Activated CD4-positive, CD25-positive, alpha-beta regulatory T cell treated with anti-CD3 and anti-CD28 coated beads, Interleukin-2, amount 50 U/mL, for 24 hours (primary cell): ENCODE results near the gene CREB5.

ENCODE experiments used
- ATAC-seq, 2 donors: fragments of 150-1000 bp; cut with Tn5 transposase; one replicate each; pipeline ENCODE4 v1.10.0; 2021; ENCODE audit warnings: mild to moderate bottlenecking in 1 of 2, moderate library complexity in 1 of 2

Gene CREB5

DNA sequence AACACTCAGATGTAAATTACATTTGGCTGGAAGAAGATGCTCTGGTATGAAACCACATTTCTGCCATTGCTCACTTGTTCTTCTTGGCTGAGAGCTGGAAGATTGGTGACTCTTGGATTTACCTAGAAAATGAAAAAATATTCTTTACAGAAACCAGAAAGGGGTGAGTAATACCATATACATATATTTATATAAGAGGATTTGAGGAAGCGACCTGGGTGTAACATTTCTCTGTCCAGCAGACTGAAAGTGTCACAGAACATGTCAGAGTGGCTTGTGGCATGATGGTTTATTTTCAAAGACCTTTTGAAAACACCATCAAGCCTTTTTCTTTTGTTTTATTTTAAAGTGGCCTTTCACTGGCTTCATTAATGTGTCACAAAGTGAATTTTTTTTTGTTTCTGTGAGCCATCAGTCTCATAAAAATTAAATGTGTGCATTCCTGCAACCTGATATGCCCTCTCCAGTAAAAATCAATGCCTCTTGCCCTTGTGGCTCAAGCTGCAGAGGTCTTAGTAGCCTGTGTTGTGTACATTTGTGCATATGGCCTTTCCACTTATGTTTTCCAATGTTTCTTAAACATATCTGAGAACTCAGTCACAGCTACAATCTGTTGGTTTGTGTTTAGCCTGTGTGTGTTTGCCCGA lies 23.5 kb downstream of the CREB5 start:
- no peak for ATAC-seq

DNA sequence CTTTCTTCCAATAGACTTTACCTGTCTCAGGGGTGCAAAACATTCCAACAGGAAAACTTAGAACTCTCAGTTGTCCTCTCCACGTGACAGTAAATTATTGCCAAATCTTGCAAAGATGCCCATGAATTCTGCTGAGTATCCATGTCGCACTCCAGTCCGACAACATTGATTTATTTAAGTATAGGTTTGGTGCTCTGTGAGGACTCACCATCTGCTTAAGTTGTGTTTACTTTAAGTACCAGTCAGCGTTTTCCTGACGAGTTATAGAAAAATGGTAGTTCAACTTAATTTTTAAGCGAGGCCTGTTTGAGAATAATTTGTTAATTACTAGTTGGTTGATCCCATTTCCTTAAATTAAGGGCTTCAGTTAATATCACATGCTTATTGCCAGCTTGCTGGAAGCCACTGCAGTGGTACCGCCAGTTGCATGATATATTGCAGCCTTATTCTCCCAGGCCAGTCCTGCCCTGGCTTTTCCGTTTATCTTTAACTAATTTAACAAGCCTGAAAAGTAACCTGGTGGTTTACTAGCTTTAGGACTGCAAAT lies 27.8 kb downstream of the CREB5 start:
- no peak for ATAC-seq

DNA sequence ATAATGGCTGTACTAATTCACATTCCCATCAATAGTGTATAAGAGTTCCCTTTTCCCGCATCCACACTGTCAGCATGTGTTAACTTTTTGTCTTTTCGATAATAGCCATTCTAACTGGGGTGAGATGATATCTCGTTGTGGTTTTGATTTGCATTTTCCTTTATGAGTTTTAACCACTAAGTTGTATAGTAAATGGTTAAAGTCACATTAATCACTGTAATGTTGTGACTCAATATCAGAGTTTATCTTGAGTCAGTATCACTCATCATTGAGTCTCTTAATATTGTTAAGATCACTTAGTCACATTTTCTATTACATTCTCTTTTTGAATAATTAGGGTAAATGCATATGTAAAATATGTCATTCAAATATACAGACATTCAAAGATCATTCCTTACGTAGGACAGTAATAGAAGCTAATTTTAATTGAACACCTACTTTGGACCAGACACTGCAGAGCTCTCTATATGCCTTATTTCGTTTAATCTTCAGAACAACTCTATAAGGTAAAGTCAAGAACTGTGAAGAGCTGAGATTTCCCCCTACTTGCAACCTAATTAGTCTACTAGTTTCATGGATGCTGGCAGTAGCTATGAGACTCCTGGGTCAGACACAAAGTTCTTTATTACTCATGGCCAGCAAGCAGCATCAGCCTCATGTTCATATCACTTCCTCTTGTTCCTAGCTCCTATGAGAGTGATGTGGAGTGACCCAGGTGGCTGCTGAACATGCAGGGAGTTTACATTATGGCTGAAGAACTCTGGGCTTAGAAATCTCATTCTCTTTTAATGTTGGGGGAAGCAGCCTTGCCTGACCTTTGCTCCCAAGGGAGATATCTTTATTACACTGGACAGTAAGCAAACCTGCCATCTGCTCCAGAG lies 30.5 kb downstream of the CREB5 start:
- peak; percentile 91 for ATAC-seq

DNA sequence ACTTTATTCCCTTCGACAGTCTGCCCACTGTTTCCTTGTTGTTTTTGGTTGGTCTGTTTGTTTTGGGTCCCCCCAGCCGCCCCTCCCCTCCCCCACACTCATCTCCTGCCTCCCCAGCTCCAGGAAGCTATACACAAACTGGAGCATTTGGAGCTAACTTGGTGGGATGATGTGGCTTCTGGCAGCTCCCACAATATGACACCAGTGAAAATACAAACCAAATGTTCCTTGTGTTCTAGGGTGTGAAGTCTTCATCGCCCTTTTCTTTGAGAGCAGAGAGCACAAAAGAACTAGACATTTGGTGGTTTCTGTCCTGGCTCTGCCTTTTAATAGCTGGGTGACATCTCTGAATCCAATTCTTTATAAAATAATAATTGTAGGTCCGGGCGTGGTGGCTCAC lies 33.8 kb downstream of the CREB5 start:
- ATAC-seq: no peak

DNA sequence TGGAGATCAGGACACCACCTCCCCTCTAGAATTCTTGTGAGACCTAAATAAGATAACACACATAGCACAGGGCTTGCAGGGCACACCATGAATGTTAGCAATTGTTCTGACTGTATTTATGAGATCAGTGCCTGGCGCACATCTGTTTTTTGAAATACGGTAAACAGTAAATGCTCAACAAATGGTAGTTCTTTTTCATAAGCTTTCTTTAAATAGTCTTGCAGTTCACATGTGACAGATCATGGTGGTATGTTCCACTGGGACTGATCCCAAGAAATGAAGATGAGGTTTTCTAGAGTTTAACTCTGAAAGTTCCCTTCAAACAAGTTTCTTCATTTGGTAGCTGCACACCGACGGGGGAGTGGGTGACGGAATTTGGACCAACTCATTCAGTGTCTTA lies 34.8 kb downstream of the CREB5 start:
- ATAC-seq: no peak

DNA sequence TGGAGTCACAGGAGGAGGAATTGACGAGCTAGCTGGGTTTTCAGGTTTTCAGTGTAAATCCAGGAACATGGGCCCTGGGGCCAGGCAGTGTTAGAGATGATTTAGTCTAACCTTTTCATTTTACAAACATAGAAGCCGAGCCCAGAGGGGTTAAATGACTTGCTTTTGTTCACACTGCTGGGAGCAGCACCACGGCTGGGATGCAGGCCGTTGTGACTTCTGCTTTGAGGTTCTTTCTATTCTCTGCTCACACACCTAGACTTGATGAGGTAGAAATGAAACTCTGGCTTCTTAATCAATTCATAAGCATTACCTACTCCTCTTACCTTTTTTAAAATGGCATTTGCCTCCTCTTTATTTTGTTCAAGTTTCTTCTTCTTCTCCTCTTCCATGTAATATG lies 36.4 kb downstream of the CREB5 start:
- no peak for ATAC-seq

DNA sequence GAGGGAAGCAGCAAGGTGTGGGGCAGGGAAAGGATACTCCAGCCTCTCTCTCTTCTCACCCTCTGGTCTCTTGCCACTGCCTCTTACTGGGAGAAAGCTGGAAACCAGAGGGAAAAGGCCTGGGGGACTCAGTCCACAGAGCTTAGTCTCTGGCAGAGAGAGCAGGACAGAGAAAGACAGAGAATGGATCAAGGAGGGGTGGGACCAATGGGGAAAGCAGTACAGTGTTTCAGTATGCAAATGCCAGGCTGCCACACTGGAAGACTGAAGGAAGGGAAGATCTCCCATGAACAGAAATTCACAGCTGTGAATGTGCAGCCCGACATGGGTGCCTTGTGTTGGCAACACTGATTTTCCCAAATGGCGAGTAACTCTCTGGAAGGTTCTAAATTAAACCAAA lies 40.4 kb downstream of the CREB5 start:
- ATAC-seq: no peak

DNA sequence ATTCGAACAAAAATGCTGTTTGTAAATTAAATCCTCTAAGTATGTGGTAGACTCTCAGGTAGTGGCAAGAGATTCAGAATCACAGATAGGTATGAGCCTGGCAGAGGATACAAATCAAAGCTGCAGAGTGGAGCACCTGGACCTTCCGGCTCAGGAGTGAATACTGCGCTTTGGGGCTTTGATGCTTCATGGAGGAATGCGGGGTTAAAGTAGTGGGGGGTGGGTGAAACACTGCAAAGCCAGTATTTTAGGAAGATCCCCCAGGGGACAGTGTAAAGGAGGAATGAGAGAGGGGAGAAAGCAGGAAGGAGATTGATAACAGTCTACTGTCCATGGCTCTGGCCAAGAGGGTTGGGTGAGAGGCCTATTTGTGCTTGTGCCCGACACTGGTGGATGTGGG lies 43.2 kb downstream of the CREB5 start:
- no peak for ATAC-seq

DNA sequence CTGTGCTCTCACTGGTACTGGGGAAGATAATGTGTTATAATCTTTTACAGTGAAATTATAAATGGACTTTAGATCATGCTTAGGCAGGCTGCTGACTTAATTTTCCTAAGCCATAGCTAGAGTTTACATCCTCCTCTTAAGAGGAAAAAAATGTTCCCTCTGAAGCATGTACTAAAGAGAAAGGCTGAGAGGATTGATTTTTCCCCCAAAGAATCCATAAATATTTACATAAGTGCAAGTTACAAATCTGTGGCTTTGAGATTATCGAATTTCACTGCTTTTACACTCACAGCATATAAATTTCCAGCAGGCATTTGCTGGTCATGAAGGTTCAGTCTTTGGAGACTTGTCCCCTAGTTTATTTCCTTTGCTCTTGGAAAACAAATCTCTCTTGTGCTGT lies 43.7 kb downstream of the CREB5 start:
- ATAC-seq: no peak

DNA sequence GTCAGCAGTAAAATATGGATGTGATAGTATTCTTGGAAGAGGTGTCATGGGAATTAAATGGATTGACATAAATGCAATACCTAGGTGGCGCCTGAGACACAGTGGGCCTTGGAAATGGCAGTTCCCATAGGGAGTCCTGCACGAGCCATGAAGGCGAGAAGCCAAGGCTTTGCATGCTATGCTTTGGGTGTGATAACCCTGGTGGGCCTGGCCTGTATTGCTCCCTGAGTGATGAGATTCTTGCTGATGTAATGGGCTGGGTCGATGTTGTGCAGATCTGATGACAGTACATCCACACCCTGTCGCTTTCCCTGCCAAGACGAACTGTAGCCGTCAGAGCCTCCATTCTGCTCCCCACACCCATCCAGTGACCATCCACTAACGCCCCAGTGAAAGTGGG lies 46.4 kb downstream of the CREB5 start:
- ATAC-seq: no peak

DNA sequence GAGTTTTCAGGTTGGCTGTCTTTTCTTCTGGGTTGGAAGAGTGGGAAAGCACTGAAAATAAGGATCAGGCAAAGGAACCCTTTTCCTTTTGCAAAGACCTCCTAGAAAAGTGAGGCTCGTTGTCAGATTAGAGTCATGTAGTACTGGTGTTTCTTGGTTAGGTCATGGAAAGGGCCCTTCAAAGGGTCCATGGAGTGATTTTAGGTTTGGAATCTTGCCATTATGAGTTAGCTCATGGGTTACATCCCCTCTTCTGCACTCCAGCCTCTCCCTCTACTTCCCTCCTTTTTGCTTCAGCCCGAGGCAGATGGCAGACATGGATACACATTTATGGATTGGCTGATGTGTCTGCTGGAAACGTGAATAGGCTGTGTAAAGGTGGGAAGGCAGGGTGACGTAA lies 47.0 kb downstream of the CREB5 start:
- ATAC-seq: no peak

DNA sequence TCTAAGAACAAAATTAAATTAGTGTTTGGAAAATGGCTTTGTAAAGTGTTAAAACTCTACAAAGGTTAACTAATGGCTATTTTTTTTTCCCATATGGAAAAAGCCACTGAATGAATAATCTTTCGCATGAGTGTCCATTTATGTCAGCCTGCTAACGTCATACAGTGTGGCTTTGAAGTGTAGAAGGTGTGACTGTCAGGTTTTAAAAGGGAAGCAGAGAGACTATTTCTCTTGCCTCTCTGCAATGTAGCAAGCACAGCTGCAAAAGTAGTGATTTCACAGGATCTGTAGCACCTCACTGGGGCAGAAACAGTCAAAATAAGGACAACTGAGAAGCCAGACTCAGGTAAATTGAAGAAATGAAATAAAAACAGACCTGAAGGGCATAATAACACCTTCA lies 53.4 kb downstream of the CREB5 start:
- no peak for ATAC-seq

DNA sequence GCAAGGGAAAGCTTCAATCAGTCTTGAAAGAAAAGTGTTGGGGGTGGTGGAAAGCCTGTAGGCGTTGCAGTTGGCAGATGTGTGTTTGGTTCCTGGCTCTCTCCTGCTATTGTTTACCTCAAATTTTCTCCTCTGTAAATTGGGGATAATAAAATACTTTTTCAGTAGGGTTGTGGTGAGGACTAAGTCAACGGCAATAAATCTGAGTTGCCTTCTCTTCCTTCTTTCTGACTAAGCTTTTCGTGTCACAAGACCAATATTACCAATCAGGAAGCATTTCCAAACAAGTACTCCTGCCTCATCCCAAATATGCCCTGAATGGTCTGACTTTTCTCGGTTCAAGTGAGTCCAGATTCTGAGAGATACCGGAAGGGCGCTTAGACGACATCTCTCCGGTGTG lies 54.0 kb downstream of the CREB5 start:
- ATAC-seq: no peak

DNA sequence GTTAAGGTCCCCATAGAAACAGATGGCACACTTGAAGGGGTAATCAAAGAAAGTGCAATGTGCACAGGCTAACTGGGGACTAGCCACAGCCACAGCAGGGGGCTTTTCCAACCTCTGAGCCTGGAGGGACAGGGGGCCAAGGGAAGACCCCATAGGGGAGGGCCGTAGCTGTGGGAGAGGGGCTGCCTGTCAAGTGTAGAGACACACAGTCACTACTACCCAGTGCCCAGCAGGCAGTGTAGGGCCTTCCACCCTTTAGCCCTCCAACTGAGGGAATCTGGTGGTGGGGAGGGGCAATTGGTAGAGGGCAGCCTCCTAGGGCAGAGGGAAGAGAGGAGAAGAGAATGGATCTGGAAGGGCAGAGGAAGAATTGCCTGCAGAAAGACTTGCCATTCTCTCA lies 54.6 kb downstream of the CREB5 start:
- ATAC-seq: no peak

DNA sequence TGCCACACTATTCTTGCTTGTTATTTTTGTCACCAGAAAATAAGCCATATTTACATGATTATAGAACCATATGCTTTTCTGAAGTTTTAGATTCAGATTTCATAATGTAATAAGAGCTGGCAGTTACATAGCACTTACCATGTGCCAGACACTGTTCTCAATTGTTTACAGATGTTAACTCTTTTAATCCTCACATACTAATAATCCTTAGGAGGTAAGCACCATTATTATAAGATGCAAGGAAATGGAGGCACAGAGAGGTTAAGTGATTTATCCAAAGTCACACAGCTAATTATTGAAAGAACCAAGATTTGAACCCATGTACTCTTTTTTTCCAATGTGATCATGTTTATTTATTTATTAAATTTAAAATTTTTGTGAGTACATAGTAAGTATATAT lies 57.2 kb downstream of the CREB5 start:
- no peak for ATAC-seq

DNA sequence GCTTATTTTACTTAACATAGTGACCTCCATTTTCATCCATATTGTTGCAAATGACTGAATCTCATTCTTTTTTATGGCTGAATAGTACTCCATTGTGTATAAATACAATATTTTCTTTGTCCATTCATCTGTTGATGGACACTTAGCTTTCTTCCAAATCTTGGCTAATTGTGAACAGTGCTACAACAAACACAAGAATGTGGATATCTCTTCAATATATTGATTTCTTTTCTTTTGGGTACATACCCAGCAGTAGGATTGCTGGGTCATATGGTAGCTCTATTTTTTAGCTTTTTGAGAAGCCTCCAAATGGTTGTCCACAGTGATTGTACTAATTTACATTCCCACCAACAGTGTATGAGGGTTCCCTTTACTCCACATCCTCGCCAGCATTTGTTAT lies 58.0 kb downstream of the CREB5 start:
- no peak for ATAC-seq

DNA sequence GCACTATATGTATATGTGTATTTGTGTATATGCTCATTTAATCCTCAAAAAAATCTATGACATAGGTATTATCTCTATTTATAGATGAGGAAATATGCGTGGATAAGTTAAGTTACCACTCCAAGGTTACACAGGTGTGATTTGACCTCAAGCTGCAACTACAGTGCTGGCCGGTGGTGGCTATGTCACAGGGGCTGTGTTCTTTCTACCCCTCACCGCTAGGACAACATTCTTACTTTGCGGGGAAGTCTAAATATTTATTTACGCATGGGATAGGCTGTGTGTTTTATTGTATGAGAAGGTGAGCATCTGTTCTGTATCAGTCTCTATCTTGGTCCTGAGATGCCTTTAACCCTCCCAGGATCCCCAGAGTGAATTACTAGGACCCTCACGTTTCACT lies 60.0 kb downstream of the CREB5 start:
- ATAC-seq: no peak

DNA sequence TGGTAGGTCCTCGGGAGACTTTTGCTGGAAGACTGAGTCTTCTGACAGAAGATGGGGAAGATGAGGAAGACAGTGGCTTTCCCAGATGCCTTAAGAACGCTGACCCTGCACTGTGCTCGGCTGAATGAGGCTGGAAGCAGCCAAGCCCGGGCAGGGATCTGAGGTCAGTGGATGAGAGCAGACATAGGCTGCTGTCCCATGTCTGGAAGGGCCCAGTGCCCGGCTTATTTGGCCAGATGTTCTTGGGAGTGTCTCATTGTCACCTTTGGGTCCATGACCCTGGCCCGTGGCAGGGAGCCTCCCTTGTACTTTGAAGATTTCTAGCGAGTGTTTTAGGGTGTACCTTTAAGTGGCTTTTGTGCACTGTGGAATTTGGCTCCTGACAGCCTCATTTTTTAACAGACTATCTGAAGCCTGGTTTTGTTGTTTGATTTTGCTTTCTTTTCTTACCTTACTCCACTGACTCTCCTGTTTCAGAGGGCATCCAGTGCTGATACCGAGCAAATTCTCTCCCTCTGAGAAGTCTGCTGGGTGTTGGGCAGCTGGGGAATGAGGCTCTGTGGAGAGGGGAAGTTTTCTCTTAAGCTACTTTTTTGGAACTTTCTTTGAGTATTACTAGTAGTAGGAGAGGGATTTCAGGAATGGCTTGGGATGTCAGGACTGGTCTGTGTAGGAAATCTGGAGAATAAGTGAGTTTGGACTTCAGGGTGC lies 61.4 kb downstream of the CREB5 start:
- no peak for ATAC-seq

DNA sequence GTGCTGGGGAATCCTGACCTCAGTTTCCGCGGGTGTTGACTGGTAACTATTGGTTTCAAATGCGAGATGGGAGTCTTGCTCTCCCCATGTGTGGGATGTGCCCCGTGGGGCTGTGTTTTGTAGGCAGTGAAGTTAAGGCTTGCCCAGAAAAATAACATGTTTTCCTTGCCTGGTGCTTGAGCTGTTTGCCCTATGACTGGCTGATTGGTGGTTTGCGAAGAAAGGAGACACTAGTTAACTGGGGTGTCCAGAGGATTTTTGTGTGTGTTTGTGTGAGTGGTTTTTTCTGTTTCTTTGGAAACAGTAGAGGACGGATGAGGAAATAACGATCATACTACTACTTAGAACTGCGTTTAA lies 61.9 kb downstream of the CREB5 start:
- no peak for ATAC-seq

DNA sequence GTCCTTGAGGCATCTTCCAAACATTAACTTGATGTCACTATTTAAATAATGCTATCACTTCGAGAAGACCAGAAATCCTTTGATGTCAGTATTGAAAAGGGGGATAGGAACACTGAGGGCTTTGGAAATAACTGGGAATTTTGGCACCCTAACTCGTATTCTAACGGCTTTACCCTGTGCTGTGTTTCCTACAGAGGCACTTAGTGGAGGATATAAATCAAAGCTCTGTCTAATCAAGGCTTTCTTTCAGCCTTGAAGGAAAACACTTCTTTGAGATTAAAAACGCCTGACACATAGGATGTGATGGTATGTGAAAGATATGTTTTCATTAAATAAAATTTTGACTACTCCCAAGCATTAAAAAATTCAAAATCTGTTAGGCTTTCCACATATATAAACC lies 62.3 kb downstream of the CREB5 start:
- ATAC-seq: no peak

DNA sequence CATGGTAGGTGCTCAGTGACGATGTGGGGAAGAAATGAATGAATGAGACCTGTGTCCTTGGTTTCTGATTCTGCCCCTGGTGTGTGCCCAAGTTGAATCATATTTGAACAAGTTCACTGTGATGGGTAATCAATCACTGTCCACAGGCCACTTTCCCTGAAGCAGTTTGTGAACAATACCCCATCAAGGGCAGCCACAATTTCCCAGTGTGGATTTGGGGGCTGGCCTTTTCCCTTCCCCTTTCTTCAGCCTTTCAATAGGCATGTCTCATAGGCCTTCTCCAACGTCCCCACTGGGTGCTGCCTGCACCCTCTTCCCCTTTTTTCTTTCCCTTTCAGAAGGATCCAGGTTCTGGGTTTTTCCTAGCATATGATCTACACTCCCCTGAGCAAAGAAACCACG lies 64.7 kb downstream of the CREB5 start:
- ATAC-seq: no peak

DNA sequence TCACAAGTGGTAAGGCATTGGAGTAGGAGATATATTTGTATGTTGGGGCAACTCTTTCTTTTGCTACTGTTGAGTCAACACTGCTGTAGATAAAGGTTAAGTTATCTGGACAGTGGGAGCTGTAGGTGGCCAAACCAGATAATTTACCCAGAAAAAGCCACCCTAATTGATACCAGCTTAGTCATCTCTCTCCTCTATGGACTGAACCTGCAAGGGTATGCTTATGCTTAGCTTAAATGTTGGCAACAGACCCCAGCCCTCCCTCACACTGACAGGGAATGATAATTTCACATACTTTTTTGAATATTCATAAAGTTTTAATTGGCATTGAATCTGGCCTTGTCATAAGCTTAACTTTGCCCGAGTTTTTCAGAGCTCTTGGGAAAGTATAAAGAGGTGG lies 66.3 kb downstream of the CREB5 start:
- no peak for ATAC-seq

DNA sequence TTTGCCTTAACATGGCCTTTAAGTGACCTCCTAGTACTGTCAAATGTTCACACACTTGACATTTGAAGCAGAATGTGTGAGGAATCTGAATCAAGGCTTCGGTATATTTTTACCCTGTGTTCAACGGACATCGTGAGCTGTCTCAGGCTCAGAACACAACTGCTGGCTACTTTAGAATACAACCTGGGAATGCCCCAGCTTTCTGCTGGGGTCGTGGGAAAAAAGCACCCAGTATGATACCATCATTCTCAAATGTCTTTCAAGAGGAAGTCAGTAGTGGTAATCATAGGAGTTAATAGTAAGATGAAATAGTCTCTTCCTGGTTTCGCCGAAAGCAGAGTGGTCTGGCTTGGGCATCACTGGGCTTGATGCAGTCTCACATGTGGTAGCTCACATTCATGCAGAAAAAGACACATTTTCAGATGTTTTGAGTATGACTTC lies 67.2 kb downstream of the CREB5 start:
- no peak for ATAC-seq

DNA sequence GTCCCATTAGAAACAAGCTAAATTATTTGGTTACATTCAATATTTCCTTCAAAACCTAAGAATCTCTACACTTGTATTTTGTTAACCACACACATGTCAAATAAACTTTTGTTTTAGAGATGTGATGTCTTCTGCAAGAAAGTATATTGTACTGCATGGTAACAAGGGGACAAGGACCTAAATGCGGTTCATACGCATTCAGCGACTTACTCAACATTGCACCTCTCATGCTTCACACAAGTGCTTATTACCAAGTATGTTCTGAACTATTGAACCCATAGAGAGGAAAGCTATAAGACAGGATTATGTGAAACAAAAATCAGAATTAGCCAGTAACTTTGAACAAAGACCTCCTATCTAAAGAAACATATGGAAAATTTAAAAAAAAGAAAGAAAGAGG lies 68.3 kb downstream of the CREB5 start:
- no peak for ATAC-seq
